Progenitor cell of endocrine pancreas (in vitro differentiated cells): ENCODE results near the gene OR1J1. TPM values are rescaled to one million over a fixed set of nuclear protein-coding genes. Genes with fewer than 3 reads are reported as not detected.

Experiments
- DNase-seq: peaks from one replicate; pipeline ENCODE4 v3.0.0; 2021; ENCODE audit warnings: low spot score; ENCODE audit not compliant: unreplicated experiment
- H3K27ac Mint-ChIP-seq: 2 replicates; pipeline ENCODE4 v1.8.0; 2021; ENCODE audit warnings: mild to moderate bottlenecking, moderate library complexity, mixed read lengths
- H3K27me3 Mint-ChIP-seq: 2 replicates; pipeline ENCODE4 v1.8.0; 2021; ENCODE audit warnings: mixed read lengths
- H3K36me3 Mint-ChIP-seq: 2 replicates; pipeline ENCODE4 v1.8.0; 2022; ENCODE audit warnings: mixed read lengths; ENCODE audit not compliant: insufficient read depth
- H3K4me1 Mint-ChIP-seq: 2 replicates; pipeline ENCODE4 v1.8.0; 2021; ENCODE audit warnings: low read depth, mixed read lengths
- H3K4me3 Mint-ChIP-seq: 2 replicates; pipeline ENCODE4 v1.8.0; 2021; ENCODE audit warnings: low read depth, mild to moderate bottlenecking, moderate library complexity, mixed read lengths
- H3K9me3 Mint-ChIP-seq: 2 replicates; pipeline ENCODE4 v1.8.0; 2021; ENCODE audit warnings: low read depth, mixed read lengths
- CTCF ChIP-seq: fragments of 200-600 bp; sonication (generic); IDR thresholded peaks from one replicate; pipeline ENCODE4 v1.5.0; 2021; ENCODE audit warnings: antibody characterized with exemption, mild to moderate bottlenecking; ENCODE audit not compliant: unreplicated experiment
- total RNA-seq: library from RNA; stranded (reverse); gene quantifications from 2 replicates; pipeline ENCODE4 v1.2.1, GENCODE V29; 2021

The OR1J1 gene
- total RNA-seq, 1 donor from 2014 or later, result not detected

GRCh38 chr9:122446819-122447484 lies 30.8 kb downstream of the OR1J1 start:
- Mint-ChIP-seq H3K27me3 (peaks cover 9% of the 10 kb centered on the region), H3K4me1 (no peaks in the 10 kb centered on the region), H3K4me3 (no peak overlapping the region), H3K36me3 (no peaks in the 10 kb centered on the region), H3K9me3 (peaks cover 19% of the 10 kb centered on the region), H3K27ac (no peak overlapping the region)
- DNase-seq, result no peak
- no peak for TF ChIP-seq CTCF

- no peak for TF ChIP-seq CTCF
- peaks cover 26% of the 10 kb centered on the region for H3K9me3 Mint-ChIP-seq
- no peak overlapping the region for H3K4me3 Mint-ChIP-seq
- no peak overlapping the region for H3K27ac Mint-ChIP-seq
- H3K36me3 Mint-ChIP-seq, result no peaks in the 10 kb centered on the region
- no peaks in the 10 kb centered on the region for H3K4me1 Mint-ChIP-seq
- H3K27me3 Mint-ChIP-seq, result peaks cover 15% of the 10 kb centered on the region
- no peak for DNase-seq
These were observed 32.5 kb downstream of the OR1J1 start for GRCh38 chr9:122445155-122445749.

- no peak for DNase-seq
- no peak for TF ChIP-seq CTCF
- Mint-ChIP-seq H3K36me3 (no peaks in the 10 kb centered on the region), H3K27ac (no peak overlapping the region), H3K4me1 (no peaks in the 10 kb centered on the region), H3K9me3 (peaks cover 26% of the 10 kb centered on the region), H3K4me3 (no peak overlapping the region), H3K27me3 (peaks cover 15% of the 10 kb centered on the region)
These were observed 33.5 kb downstream of the OR1J1 start for GRCh38 chr9:122444041-122444733.

GRCh38 chr9:122442568-122442967 lies 35.2 kb downstream of the OR1J1 start:
- Mint-ChIP-seq H3K4me3 (no peak overlapping the region), H3K4me1 (no peaks in the 10 kb centered on the region), H3K9me3 (peaks cover 20% of the 10 kb centered on the region), H3K36me3 (no peaks in the 10 kb centered on the region), H3K27ac (no peak overlapping the region), H3K27me3 (peaks cover 15% of the 10 kb centered on the region)
- DNase-seq, result no peak
- TF ChIP-seq CTCF, result no peak

Other genes with a start within 250 kb of the OR1J1 start
- gene LHX6, start 249.0 kb downstream of the OR1J1 start, total RNA-seq, result 1.6 and 3.1 TPM in 2 replicates
- 16.7 and 23.6 TPM in 2 replicates for gene RBM18, start 213.1 kb downstream of the OR1J1 start, total RNA-seq
- 34.3 and 40.4 TPM in 2 replicates for gene MRRF, start 213.0 kb downstream of the OR1J1 start, total RNA-seq
- 0.07 and 0.22 TPM in 2 replicates for gene PTGS1, start 106.9 kb downstream of the OR1J1 start, total RNA-seq
- not detected in 2 replicates for gene OR1J2, start 32.9 kb upstream of the OR1J1 start, total RNA-seq
- not detected in 2 replicates for gene OR1J4, start 41.2 kb upstream of the OR1J1 start, total RNA-seq
- not detected in 2 replicates for gene OR1N1, start 49.4 kb upstream of the OR1J1 start, total RNA-seq
- gene OR1N2, start 75.2 kb upstream of the OR1J1 start, total RNA-seq, result not detected in 2 replicates
- gene OR1L8, start 105.5 kb upstream of the OR1J1 start, total RNA-seq, result not detected in 2 replicates
- not detected in 2 replicates for gene OR1Q1, start 136.8 kb upstream of the OR1J1 start, total RNA-seq
- gene OR1B1, start 179.7 kb upstream of the OR1J1 start, total RNA-seq, result not detected in 2 replicates
- not detected in 2 replicates for gene OR1L1, start 183.8 kb upstream of the OR1J1 start, total RNA-seq
- gene OR1L3, start 197.2 kb upstream of the OR1J1 start, total RNA-seq, result not detected in 2 replicates
- gene OR1L4, start 246.1 kb upstream of the OR1J1 start, total RNA-seq, result not detected in 2 replicates